ENCODE measurements around the gene SETD9.

- TF ChIP-seq NANOG (IDR thresholded peaks at IDR 0.05; ENCODE audit: borderline replicate concordance), result no peak
- TF ChIP-seq CTCF (conservative IDR thresholded peaks at IDR 0.05; ENCODE audit: low read depth in 2 of 2), result no peak
- TF ChIP-seq EZH2 (IDR thresholded peaks at IDR 0.05; ENCODE audit: low read depth, unreplicated experiment), result no peak
- TF ChIP-seq, protein P1, sequence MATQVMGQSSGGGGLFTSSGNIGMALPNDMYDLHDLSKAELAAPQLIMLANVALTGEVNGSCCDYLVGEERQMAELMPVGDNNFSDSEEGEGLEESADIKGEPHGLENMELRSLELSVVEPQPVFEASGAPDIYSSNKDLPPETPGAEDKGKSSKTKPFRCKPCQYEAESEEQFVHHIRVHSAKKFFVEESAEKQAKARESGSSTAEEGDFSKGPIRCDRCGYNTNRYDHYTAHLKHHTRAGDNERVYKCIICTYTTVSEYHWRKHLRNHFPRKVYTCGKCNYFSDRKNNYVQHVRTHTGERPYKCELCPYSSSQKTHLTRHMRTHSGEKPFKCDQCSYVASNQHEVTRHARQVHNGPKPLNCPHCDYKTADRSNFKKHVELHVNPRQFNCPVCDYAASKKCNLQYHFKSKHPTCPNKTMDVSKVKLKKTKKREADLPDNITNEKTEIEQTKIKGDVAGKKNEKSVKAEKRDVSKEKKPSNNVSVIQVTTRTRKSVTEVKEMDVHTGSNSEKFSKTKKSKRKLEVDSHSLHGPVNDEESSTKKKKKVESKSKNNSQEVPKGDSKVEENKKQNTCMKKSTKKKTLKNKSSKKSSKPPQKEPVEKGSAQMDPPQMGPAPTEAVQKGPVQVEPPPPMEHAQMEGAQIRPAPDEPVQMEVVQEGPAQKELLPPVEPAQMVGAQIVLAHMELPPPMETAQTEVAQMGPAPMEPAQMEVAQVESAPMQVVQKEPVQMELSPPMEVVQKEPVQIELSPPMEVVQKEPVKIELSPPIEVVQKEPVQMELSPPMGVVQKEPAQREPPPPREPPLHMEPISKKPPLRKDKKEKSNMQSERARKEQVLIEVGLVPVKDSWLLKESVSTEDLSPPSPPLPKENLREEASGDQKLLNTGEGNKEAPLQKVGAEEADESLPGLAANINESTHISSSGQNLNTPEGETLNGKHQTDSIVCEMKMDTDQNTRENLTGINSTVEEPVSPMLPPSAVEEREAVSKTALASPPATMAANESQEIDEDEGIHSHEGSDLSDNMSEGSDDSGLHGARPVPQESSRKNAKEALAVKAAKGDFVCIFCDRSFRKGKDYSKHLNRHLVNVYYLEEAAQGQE (IDR thresholded peaks at IDR 0.05; ENCODE audit: unreplicated experiment), result no peak
- no peak for TF ChIP-seq POLR2AphosphoS5 (IDR thresholded peaks at IDR 0.05; ENCODE audit: low read depth)
- TF ChIP-seq CREB1 (CRISPR knock-in tag; IDR thresholded peaks at IDR 0.05; ENCODE audit: low read depth), result no peak
- no peak for TF ChIP-seq ZNF114 (CRISPR knock-in tag; IDR thresholded peaks at IDR 0.05)
- no peak for TF ChIP-seq EZH2phosphoT487 (IDR thresholded peaks at IDR 0.05; ENCODE audit: unreplicated experiment)
- no peak for TF ChIP-seq ZNF331 (CRISPR knock-in tag; IDR thresholded peaks at IDR 0.05; ENCODE audit: low read depth)
- TF ChIP-seq JUNB (IDR thresholded peaks at IDR 0.05; ENCODE audit: unreplicated experiment), result no peak
- no peak for TF ChIP-seq STAT1 (IDR thresholded peaks at IDR 0.05; ENCODE audit: unreplicated experiment)
- no peak for TF ChIP-seq ZNF462 (CRISPR knock-in tag; IDR thresholded peaks at IDR 0.05)
- no peak for TF ChIP-seq ETS1 (IDR thresholded peaks at IDR 0.05)
Measured at GRCh38 chr5:56893251-56893951, 16.0 kb upstream of the SETD9 start.

Data from GM23338 (cell line).